Stomach smooth muscle (tissue), 2 donors: ENCODE data around the gene PEF1.

Source experiments
- H3K27ac ChIP-seq: one replicate; pipeline ENCODE4 v1.7.0; 2013; ENCODE audit warnings: mild to moderate bottlenecking, low read length, inconsistent platforms
- H3K27me3 ChIP-seq, 2 donors: one replicate each; pipeline ENCODE4 v1.7.0; 2013; ENCODE audit warnings: low read length in 2 of 2; ENCODE audit not compliant: insufficient read depth in 2 of 2, control insufficient read depth in 1 of 2
- H3K36me3 ChIP-seq, 2 donors: one replicate each; pipeline ENCODE4 v1.7.0; 2013; ENCODE audit warnings: low read length in 2 of 2; ENCODE audit not compliant: control insufficient read depth in 2 of 2, insufficient read depth in 2 of 2
- H3K4me1 ChIP-seq: one replicate; pipeline ENCODE4 v1.7.0; 2013; ENCODE audit warnings: low read length; ENCODE audit not compliant: control insufficient read depth, insufficient read depth
- H3K4me3 ChIP-seq, 2 donors: one replicate each; pipeline ENCODE4 v1.7.0; 2013; ENCODE audit warnings: low read length in 2 of 2
- H3K9ac ChIP-seq, 2 donors: one replicate each; pipeline ENCODE4 v1.7.0; 2013; ENCODE audit warnings: low read length in 2 of 2, mild to moderate bottlenecking in 1 of 2
- H3K9me3 ChIP-seq, 2 donors: one replicate each; pipeline ENCODE4 v1.7.0; 2013; ENCODE audit warnings: low read length in 2 of 2; ENCODE audit not compliant: control insufficient read depth in 2 of 2
- donor health status: healthy.
- donor health status: Pancreatic carcinoma.

The PEF1 gene

DNA sequence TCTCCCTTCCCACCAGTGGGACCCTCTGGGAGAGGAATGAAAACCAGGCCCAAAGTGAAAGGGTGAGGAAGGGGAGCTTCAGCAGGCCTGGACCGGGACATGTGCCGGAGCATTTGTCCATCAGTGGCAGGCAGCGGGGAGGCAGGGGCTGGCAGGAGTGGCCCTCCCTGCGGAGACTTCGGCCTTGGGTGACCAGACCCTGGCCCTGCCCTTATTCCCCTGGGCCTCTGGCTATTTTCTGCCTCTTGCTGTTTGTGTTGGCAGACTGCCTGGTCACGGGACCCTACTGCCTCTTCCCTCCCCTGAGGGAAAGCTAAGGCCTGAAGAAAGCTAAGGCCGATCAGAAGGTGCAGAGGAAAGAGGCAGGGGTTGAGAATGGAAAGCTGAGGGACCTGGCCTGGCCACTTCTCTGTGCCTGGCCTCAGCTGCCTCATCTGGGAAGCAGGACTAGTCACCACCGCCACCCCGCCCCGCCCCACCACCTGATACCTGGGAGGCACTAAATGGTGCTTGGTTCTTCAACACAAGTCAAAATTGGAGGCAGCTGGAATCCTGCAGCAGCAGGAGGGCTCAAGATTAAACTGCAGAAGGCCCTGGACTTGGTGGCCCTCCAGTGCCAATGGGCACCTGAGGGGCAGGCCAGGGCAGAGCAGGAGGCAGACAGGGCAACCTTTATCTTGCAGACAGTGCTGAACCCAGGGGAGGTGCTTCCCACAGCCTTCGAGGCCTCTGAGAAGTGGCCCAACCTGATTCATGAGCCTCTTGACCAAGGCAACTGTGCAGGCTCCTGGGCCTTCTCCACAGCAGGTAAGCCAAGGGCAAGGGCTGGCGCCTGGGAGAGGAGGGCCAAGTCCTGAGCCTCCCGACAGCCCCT is 60.4 kb downstream of the PEF1 start:
- H3K36me3 ChIP-seq = peaks cover 21 to 22% of the 10 kb centered on the region in 2 donors
- peaks cover 96% of the 10 kb centered on the region for H3K4me1 ChIP-seq
- H3K27me3 ChIP-seq = no peaks in the 10 kb centered on the region
- peak overlapping the region; percentile 50 to 75 for H3K9ac ChIP-seq
- peak overlapping the region; percentile 13 to 55 for H3K4me3 ChIP-seq
- H3K9me3 ChIP-seq = no peaks in the 10 kb centered on the region
- peak overlapping the region; percentile 99 for H3K27ac ChIP-seq

DNA sequence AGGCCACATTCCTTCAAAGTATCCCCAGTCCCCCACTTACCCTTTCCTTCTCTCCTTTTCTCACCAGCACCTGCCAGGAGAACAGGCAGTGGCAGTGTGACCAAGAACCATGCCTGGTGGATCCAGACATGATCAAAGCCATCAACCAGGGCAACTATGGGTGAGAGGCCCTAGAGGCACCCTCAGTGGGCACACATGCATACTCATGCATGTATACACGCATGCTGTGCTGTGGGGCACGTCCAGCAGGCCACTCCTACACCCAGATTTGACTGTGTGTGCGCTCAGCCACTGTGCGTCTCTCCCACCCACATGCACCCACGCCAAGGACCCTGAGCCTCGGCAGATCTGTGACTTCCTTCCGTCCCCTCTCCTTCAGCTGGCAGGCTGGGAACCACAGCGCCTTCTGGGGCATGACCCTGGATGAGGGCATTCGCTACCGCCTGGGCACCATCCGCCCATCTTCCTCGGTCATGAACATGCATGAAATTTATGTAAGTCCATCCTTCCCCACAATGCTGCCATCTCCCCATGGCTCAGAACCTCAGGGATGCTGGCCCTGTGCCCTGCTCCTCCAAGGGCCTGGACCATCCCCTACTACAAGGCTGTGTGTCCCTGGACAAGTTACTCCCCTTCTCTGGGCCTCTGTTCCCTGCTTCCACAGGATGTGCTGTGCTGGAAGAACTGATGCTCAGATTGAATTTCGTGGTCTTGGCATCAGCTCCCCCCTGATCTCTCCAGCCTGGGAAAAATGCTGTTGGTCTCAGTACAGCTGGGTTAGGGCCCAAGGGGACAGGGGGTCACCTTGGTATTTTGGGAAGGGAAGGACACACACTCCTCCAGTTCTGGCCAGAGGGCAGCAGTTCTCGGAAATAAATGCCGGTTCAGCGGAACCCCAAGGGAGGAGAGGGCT is 61.3 kb downstream of the PEF1 start:
- Histone ChIP-seq H3K4me3 (peak overlapping the region; percentile 13 to 55), H3K9ac (peak overlapping the region; percentile 50 to 75), H3K36me3 (peaks cover 21 to 24% of the 10 kb centered on the region in 2 donors), H3K27ac (peak overlapping the region; percentile 99), H3K4me1 (peaks cover 90% of the 10 kb centered on the region), H3K27me3 (no peaks in the 10 kb centered on the region), H3K9me3 (no peaks in the 10 kb centered on the region)

DNA sequence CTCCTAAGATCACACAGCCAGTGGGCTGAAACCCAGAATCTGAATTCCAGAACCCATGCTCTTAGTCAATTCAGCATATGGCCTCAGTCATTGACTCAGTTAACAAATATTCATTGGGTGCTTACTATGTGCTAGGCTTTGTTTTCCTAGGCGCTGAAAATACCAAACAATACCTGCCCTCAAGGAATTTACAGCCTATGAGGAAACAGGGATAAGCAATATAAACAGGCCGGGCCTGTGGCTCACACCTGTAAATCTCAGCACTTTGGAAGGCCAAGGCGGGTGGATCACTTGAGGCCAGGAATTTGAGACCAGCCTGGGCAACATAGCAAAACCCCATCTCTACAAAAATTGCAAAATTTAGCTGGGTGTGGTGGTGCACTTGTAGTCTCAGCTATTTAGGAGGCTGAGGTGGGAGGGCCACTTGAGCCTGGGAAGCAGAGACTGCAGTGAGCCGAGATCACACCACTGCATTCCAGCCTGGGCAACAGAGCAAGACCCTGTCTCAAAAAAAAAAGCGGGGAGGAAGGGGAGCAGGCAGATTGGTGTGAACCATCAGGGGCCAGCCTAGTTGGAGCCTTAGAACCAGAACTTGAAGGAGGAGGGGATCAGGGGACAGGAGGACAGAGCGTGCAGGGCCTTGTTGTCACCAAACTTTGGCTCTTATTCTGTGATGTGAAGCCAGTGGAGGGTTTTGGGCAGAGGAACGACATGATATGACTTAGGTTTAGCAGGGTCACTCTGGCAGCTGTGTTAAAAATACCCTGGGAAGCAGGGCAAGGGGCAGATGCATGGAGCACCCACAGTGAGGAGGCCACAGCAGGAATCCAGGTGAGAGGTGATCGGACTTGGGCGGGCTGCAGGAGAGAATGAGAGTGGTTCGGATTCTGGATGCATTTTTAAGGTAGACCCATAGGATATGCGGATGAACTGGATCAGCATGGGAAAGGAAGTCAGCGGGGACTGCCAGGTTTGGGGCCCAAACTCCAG is 62.6 kb downstream of the PEF1 start:
- peaks cover 21 to 24% of the 10 kb centered on the region in 2 donors for H3K36me3 ChIP-seq
- peak overlapping the region; percentile 73 to 92 for H3K9ac ChIP-seq
- H3K9me3 ChIP-seq = no peaks in the 10 kb centered on the region
- no peaks in the 10 kb centered on the region for H3K27me3 ChIP-seq
- H3K4me3 ChIP-seq = peak overlapping the region in 1 of 2 donors; percentile 69
- peak overlapping the region; percentile 99 for H3K27ac ChIP-seq
- peaks cover 88% of the 10 kb centered on the region for H3K4me1 ChIP-seq

- peaks cover 17 to 23% of the 10 kb centered on the region in 2 donors for H3K36me3 ChIP-seq
- H3K4me1 ChIP-seq = peaks cover 81% of the 10 kb centered on the region
- peak overlapping the region; percentile 99 for H3K27ac ChIP-seq
- peak overlapping the region; percentile 73 to 92 for H3K9ac ChIP-seq
- H3K9me3 ChIP-seq = no peaks in the 10 kb centered on the region
- no peaks in the 10 kb centered on the region for H3K27me3 ChIP-seq
- H3K4me3 ChIP-seq = peak overlapping the region; percentile 40 to 69
Measured at GRCh38 chr1:31580891-31581603, 63.6 kb downstream of the PEF1 start.

DNA sequence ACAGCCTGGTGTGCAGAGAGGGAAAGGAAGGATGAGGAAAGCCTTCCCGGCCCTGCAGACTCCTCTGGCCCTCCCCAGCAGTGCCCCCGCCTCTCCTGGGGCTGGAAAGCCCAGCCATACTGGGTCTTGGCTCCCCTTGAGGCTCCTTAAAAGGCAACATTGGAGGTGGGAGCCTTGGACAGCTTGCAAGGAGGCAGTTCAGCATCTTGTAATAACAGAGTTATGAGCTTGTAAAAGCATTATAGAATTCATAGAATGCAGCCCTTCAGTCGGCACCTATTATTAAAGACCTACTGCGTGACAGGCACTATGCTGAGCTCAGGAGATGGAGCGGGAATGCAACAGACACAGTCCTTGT is 64.2 kb downstream of the PEF1 start:
- H3K4me1 ChIP-seq = peaks cover 83% of the 10 kb centered on the region
- H3K9me3 ChIP-seq = no peaks in the 10 kb centered on the region
- no peaks in the 10 kb centered on the region for H3K27me3 ChIP-seq
- H3K9ac ChIP-seq = peak overlapping the region; percentile 73 to 92
- peak overlapping the region; percentile 99 for H3K27ac ChIP-seq
- peaks cover 14 to 18% of the 10 kb centered on the region in 2 donors for H3K36me3 ChIP-seq
- H3K4me3 ChIP-seq = peak overlapping the region; percentile 49 to 69
